Measurements from ENCODE around the gene EN2.

GRCh38 chr7:155456738-155457543 lies 988 bp upstream of the EN2 start:
- no peak for TF ChIP-seq POLR2A (IDR thresholded peaks at IDR 0.05)
- no peak for TF ChIP-seq CTCF (IDR thresholded peaks at IDR 0.05)
